Measurements from ENCODE around the gene ENO2. TPM values are rescaled to one million over a fixed set of nuclear protein-coding genes. Genes with fewer than 3 reads are reported as not detected.

Gene ENO2
- total RNA-seq, 1 donor from 2014 or later = 5.3 TPM

- peak overlapping the region; percentile 44 for H3K4me3 Mint-ChIP-seq (ENCODE audit: unreplicated experiment)
- TF ChIP-seq CTCF (IDR thresholded peaks at IDR 0.05; ENCODE audit: unreplicated experiment) = no peak
- no peak for DNase-seq (ENCODE audit: low spot score)
- peaks cover 35% of the 10 kb centered on the region for H3K27me3 Mint-ChIP-seq (ENCODE audit: unreplicated experiment)
- peaks cover 12% of the 10 kb centered on the region for H3K36me3 Mint-ChIP-seq (ENCODE audit: low read depth, unreplicated experiment)
- H3K4me1 Mint-ChIP-seq (ENCODE audit: unreplicated experiment) = peaks cover 31% of the 10 kb centered on the region
- no peaks in the 10 kb centered on the region for H3K9me3 Mint-ChIP-seq (ENCODE audit: unreplicated experiment)
- H3K27ac Mint-ChIP-seq (ENCODE audit: unreplicated experiment) = peak overlapping the region; percentile 53
Observed at GRCh38 chr12:6945613-6946012, 31.2 kb downstream of the ENO2 start.

DNA sequence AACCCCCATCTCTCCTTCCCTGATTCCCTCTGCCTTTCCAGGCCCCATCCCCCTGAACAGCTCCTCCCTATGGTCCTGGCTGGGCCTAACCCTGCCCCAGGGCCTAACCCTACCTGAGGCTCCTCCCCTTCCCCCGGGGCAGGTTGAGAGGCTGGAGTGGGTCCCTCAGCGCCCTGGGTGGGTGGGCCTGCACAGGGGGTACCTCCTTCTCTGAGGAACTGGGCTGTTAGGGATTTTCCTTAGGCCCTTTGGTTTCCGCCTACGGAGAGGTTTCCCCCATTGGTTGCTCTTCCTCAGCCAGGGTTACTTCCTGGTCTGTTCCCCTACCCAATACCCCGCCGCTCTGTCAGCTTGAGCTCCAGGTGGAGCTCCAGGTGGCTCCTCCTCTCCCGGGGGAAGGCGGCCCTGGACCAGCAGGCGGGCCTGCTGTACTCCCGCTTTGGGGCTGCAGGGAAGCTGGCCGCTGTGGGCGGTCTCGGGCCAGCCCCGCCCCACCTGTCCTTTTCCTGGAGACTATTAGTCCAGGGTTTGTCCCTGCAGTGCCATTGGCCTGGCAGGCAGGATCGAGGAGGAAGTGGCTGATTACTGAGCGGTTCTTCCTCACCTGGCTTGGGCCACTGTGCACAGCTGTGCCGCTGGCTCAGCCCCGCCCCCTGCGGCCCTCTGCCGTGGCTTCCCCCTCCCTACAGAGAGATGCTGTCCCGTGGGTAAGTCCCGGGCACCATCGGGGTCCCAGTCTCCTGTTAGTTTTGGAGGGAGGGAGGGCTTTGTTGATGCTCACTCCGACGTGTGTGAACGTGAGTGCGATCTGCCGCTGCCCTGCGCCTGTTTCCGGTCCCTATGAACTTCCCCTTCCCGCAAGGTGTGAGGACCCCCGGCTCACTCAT is 31.9 kb downstream of the ENO2 start:
- peak; percentile 80 for DNase-seq (ENCODE audit: low spot score)
- peak overlapping the region; percentile 67 for H3K27ac Mint-ChIP-seq (ENCODE audit: unreplicated experiment)
- TF ChIP-seq CTCF (IDR thresholded peaks at IDR 0.05; ENCODE audit: unreplicated experiment) = no peak
- peak overlapping the region; percentile 85 for H3K4me3 Mint-ChIP-seq (ENCODE audit: unreplicated experiment)
- H3K36me3 Mint-ChIP-seq (ENCODE audit: low read depth, unreplicated experiment) = peaks cover 10% of the 10 kb centered on the region
- H3K4me1 Mint-ChIP-seq (ENCODE audit: unreplicated experiment) = peaks cover 30% of the 10 kb centered on the region
- no peaks in the 10 kb centered on the region for H3K9me3 Mint-ChIP-seq (ENCODE audit: unreplicated experiment)
- peaks cover 37% of the 10 kb centered on the region for H3K27me3 Mint-ChIP-seq (ENCODE audit: unreplicated experiment)

DNA sequence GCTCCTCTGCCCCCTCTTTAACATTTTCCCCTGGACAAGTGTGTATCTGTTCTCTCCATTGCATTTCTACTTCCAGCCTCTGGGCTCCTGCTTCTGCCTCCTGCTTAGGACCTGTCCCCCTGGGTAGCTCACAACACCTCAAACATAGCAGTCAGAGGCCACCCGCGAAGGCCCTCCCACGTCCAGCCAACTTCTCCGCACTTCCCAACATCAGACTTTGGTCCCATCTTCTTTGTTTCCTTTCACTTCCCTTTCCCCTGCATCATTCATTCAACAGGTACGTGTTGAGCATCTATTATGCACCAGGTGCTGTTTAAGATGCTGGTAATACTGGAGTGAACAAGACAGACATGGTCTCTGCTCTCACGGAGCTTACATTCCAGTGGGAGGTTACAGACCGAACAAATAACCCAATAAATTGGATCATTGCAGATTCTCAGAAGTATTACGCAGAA is 32.6 kb downstream of the ENO2 start:
- peak overlapping the region; percentile 67 for H3K27ac Mint-ChIP-seq (ENCODE audit: unreplicated experiment)
- no peak for DNase-seq (ENCODE audit: low spot score)

DNA sequence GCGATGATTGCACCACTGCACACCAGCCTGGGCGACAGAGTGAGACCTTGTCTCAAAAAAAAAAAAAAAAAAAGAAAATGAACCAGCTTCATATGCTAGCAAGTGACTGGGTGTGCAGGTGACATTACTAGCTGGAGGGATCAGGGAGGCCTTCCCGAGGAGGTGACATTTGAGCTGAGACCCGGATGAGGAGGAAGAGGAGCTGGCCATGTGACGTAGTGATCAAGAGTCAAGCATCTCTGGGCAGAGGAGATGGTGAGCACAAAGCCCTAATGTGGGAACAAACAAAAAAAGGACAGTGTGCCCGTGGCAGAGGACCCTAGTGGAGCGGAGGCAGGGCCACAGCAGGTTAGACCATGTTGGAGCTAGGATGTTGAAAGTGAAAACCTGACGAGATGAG is 33.2 kb downstream of the ENO2 start:
- Mint-ChIP-seq H3K9me3 (ENCODE audit: unreplicated experiment) (no peaks in the 10 kb centered on the region), H3K27ac (ENCODE audit: unreplicated experiment) (peak overlapping the region; percentile 26), H3K36me3 (ENCODE audit: low read depth, unreplicated experiment) (peaks cover 7% of the 10 kb centered on the region), H3K4me3 (ENCODE audit: unreplicated experiment) (no peak overlapping the region), H3K27me3 (ENCODE audit: unreplicated experiment) (peaks cover 32% of the 10 kb centered on the region), H3K4me1 (ENCODE audit: unreplicated experiment) (peaks cover 32% of the 10 kb centered on the region)
- no peak for DNase-seq (ENCODE audit: low spot score)
- TF ChIP-seq CTCF (IDR thresholded peaks at IDR 0.05; ENCODE audit: unreplicated experiment) = no peak

More for the DNA sequence above, 32.6 kb downstream of the ENO2 start:
- Mint-ChIP-seq H3K4me3 (ENCODE audit: unreplicated experiment) (peak overlapping the region; percentile 85), H3K27me3 (ENCODE audit: unreplicated experiment) (peaks cover 37% of the 10 kb centered on the region), H3K9me3 (ENCODE audit: unreplicated experiment) (no peaks in the 10 kb centered on the region), H3K4me1 (ENCODE audit: unreplicated experiment) (peaks cover 30% of the 10 kb centered on the region), H3K36me3 (ENCODE audit: low read depth, unreplicated experiment) (peaks cover 10% of the 10 kb centered on the region)
- TF ChIP-seq CTCF (IDR thresholded peaks at IDR 0.05; ENCODE audit: unreplicated experiment) = no peak

Measured in endothelial cell (in vitro differentiated cells).